Left ventricle myocardium inferior (tissue), 1 donor: Measurements from ENCODE around the gene DAZL. TPM values are rescaled to one million over a fixed set of nuclear protein-coding genes. Genes with fewer than 3 reads are reported as not detected.

Experiments used
- DNase-seq: peaks from one replicate; pipeline ENCODE4 v3.0.0-alpha.2; 2020
- H3K27ac ChIP-seq: fragments of 200-600 bp; replicated peaks from 2 replicates; pipeline ENCODE4 v1.8.0; 2021
- H3K27me3 ChIP-seq: fragments of 200-600 bp; 2 replicates; pipeline ENCODE4 v1.8.0; 2021; ENCODE audit warnings: low read depth
- H3K36me3 ChIP-seq: fragments of 200-600 bp; 2 replicates; pipeline ENCODE4 v1.8.0; 2021
- H3K4me1 ChIP-seq: fragments of 200-600 bp; 2 replicates; pipeline ENCODE4 v1.8.0; 2021
- H3K4me3 ChIP-seq: fragments of 200-600 bp; 2 replicates; pipeline ENCODE4 v1.8.0; 2021; ENCODE audit warnings: mild to moderate bottlenecking, moderate library complexity
- H3K9me3 ChIP-seq: fragments of 200-600 bp; replicated peaks from 2 replicates; pipeline ENCODE4 v1.8.0; 2021
- intact Hi-C: fragments of 100-400 bp; cut with micrococcal nuclease; formaldehyde crosslinking; loops from one replicate; pipeline ENCODE4 v1.11.0; 2022
- total RNA-seq: library from RNA; stranded (reverse); fragmentation: NEBNext Ultra II Directional; extraction: Animal tissue kit (Norgen Biotek cat#: 25700); gene quantifications from one replicate; pipeline ENCODE4 v1.2.1, GENCODE V29; 2021
- TF ChIP-seq, protein P1 (sequence below): fragments of 200-600 bp; IDR thresholded peaks from 2 replicates; pipeline ENCODE4 v1.8.0; 2021; ENCODE audit warnings: antibody characterized with exemption, mild to moderate bottlenecking, borderline replicate concordance
- donor health status: DM: no; HTN: yes; CAD: no; lungs with severe emphysema.

DAZL gene
- total RNA-seq, 1 donor from 2014 or later = not detected

GRCh38 chr3:16550305-16550675 is 54.9 kb downstream of the DAZL start:
- no peak for DNase-seq
- H3K4me3 ChIP-seq = peak overlapping the region; percentile 42

GRCh38 chr3:16548721-16549120 is 56.5 kb downstream of the DAZL start:
- intact Hi-C loops = loop anchor here (2.0 kb wide), 1 partner anchor 260 kb away; no protein-coding TSS in a partner anchor
- DNase-seq = no peak
- H3K4me3 ChIP-seq = no peak overlapping the region
- no peaks in the 10 kb centered on the region for H3K27me3 ChIP-seq
- TF ChIP-seq, protein P1, sequence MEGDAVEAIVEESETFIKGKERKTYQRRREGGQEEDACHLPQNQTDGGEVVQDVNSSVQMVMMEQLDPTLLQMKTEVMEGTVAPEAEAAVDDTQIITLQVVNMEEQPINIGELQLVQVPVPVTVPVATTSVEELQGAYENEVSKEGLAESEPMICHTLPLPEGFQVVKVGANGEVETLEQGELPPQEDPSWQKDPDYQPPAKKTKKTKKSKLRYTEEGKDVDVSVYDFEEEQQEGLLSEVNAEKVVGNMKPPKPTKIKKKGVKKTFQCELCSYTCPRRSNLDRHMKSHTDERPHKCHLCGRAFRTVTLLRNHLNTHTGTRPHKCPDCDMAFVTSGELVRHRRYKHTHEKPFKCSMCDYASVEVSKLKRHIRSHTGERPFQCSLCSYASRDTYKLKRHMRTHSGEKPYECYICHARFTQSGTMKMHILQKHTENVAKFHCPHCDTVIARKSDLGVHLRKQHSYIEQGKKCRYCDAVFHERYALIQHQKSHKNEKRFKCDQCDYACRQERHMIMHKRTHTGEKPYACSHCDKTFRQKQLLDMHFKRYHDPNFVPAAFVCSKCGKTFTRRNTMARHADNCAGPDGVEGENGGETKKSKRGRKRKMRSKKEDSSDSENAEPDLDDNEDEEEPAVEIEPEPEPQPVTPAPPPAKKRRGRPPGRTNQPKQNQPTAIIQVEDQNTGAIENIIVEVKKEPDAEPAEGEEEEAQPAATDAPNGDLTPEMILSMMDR = no peak
- no peaks in the 10 kb centered on the region for H3K9me3 ChIP-seq
- no peaks in the 10 kb centered on the region for H3K36me3 ChIP-seq
- peaks cover 39% of the 10 kb centered on the region for H3K4me1 ChIP-seq
- H3K27ac ChIP-seq = no peak overlapping the region

More at GRCh38 chr3:16550305-16550675, 54.9 kb downstream of the DAZL start:
- intact Hi-C loops = no loop called here
- no peaks in the 10 kb centered on the region for H3K36me3 ChIP-seq
- TF ChIP-seq, protein P1 = no peak
- peaks cover 24% of the 10 kb centered on the region for H3K4me1 ChIP-seq
- H3K9me3 ChIP-seq = no peaks in the 10 kb centered on the region
- no peaks in the 10 kb centered on the region for H3K27me3 ChIP-seq
- H3K27ac ChIP-seq = peak overlapping the region; percentile 69

DNA sequence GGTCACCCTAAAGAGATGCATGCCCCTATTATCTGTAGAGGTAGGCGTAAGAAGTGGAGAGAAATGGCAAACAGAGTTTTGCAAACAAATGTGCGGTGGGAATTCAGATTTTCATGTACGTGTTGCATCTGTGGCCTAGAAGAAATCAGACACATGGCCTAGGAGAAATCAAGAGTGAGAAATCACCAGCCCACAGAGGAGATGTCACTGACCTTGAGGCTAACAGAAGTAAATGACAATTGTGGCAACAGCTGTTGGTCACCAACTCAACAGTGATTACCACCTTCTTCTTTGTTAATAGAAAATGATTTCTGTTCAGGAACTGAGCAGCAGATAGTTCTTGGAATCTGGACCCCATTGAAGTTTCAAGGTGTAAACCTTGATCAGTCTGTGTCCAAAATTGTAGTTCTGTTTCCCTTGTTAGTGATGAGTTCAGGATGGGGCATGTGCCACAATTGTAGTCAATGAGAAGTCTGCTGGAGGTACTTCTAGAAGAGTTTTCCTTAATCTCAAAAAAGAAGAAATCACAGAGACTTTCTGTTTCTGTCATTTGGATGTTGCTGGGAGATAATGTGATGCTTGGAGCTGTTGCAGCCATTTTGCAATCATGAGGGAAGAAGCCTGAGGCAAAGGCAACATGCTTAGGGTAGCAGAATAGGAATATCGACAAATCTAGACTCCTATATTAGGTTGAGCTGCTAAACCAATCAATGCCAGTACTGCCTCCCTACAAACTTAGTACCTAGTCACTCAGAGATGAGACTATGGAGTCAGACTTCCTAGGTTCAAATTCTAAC is 57.5 kb downstream of the DAZL start:
- peaks cover 49% of the 10 kb centered on the region for H3K4me1 ChIP-seq
- TF ChIP-seq, protein P1 = no peak
- H3K4me3 ChIP-seq = no peak overlapping the region
- no peaks in the 10 kb centered on the region for H3K27me3 ChIP-seq
- no peak for DNase-seq
- H3K36me3 ChIP-seq = no peaks in the 10 kb centered on the region
- peak overlapping the region; percentile 91 for H3K27ac ChIP-seq
- intact Hi-C loops = loop anchor here (2.0 kb wide), 1 partner anchor 259 kb away; no protein-coding TSS in a partner anchor
- no peaks in the 10 kb centered on the region for H3K9me3 ChIP-seq

DNA sequence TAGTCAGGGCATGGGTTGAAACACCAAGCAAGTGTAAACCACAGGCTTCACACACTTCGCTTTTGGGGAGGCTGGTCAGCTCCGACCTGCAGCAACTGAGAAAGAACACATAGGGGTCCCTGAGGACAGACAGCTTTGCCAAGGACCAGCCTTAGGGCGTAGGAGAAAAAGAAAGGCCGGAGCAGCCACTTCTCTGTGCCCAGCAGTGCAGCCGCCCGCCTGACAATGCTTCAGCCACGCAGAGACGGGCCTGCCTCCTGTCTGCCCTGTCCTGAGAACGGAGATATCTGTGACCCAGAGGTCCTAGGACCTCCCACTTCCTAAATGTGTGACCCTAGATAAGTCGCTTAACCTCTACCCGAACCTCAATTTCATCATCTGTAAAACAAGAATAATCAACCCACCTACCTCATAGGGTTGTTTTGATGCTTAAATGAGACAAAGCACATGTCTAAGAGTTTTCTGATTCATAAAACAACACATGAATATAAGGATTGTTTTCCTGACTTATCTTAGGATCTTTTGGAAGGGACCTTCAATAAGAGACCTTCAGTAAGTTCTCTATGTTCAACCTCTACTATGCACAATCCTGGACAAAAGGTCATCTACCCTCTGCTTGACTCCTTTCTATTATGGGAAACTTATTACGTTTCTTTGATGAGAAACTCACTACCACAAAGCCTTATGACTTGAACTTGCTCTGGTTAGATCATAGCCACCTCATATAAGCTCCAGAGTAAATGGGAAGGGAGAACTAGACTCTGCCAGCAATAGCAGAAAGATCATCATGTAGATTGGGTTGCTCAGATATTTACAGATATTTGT is 58.8 kb downstream of the DAZL start:
- Histone ChIP-seq H3K27ac (peak overlapping the region; percentile 91), H3K27me3 (no peaks in the 10 kb centered on the region), H3K4me1 (peaks cover 49% of the 10 kb centered on the region), H3K36me3 (no peaks in the 10 kb centered on the region), H3K9me3 (no peaks in the 10 kb centered on the region), H3K4me3 (no peak overlapping the region)
- intact Hi-C loops = no loop called here
- no peak for DNase-seq
- TF ChIP-seq, protein P1 = no peak

DNA sequence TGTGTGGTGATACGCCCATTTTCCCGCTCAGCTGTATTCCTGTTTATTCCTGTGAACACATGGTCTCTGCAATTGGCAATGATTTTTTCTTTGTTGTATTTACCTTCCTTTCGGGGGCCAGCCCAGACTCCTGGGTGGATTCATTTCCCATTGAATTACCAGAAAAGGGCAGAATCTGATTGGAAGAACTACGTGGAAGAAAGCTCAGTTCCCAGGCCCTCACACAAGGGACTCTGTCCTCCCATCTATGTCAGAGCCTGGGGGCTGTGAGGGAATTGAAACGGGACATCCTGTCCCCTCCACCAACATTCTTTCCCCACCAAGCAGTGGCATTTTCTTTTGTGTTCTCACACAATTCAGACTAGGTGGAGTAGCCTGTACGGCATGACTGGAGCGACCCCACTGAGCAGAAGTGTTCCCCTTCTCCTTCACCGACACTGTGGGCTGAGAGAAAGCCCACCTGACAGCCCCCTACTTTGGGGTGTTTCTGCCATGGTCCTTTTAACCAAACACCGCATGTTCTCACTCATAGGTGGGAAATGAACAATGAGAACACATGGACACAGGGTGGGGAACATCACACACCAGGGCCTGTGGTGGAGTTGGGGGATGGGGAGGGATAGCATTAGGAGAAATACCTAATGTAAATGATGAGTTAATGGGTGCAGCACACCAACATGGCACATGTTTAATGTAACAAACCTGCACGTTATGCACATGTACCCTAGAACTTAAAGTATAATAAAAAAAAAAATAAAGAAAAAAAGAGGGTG is 59.6 kb downstream of the DAZL start:
- Histone ChIP-seq H3K4me3 (no peak overlapping the region), H3K27me3 (no peaks in the 10 kb centered on the region), H3K4me1 (peaks cover 50% of the 10 kb centered on the region), H3K27ac (peak overlapping the region; percentile 91), H3K9me3 (no peaks in the 10 kb centered on the region), H3K36me3 (no peaks in the 10 kb centered on the region)
- no peak for DNase-seq
- TF ChIP-seq, protein P1 = no peak
- intact Hi-C loops = no loop called here
